ENCODE measurements around the gene NPAT.

DNA sequence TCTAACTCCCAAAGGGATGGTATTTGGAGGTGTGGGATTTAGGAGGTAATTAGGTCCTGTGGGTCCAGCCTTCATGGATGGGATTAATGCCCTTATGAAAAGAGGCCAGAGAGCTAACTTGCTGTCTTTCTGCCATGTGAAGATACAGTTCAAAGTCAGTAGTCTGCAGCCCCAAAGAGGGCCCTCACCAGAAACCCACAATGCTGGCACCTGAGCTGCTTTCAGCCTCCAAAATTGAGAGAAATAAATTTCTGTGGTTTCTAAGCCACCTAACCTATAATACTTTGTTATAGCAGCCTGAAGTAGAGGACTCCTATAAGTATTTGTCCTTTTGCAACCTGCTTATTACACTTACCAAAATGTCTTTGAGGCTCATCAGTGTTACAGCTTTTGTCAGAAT lies 16.6 kb upstream of the NPAT start:
- TF ChIP-seq, protein P1, sequence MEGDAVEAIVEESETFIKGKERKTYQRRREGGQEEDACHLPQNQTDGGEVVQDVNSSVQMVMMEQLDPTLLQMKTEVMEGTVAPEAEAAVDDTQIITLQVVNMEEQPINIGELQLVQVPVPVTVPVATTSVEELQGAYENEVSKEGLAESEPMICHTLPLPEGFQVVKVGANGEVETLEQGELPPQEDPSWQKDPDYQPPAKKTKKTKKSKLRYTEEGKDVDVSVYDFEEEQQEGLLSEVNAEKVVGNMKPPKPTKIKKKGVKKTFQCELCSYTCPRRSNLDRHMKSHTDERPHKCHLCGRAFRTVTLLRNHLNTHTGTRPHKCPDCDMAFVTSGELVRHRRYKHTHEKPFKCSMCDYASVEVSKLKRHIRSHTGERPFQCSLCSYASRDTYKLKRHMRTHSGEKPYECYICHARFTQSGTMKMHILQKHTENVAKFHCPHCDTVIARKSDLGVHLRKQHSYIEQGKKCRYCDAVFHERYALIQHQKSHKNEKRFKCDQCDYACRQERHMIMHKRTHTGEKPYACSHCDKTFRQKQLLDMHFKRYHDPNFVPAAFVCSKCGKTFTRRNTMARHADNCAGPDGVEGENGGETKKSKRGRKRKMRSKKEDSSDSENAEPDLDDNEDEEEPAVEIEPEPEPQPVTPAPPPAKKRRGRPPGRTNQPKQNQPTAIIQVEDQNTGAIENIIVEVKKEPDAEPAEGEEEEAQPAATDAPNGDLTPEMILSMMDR (IDR thresholded peaks at IDR 0.05 in 8 of 11, conservative IDR thresholded peaks at IDR 0.05 in 3 of 11), result no peak
- TF ChIP-seq POLR2AphosphoS5 (IDR thresholded peaks at IDR 0.05), result no peak
- TF ChIP-seq POLR2A (IDR thresholded peaks at IDR 0.05), result no peak
